ENCODE measurements around the gene SMIM10. TPM values are rescaled to one million over a fixed set of nuclear protein-coding genes. Genes with fewer than 3 reads are reported as not detected.
"Not testable (repeated sequence)": the region's sequence is repeated elsewhere in the genome, so short reads cannot be mapped to it uniquely, and the experiment has no call there.

The SMIM10 gene
- total and polyA plus RNA-seq, 2 experiments from 2014 or later: 3.8 to 6.7 TPM

- H3K4me2 ChIP-seq (ENCODE audit: unreplicated experiment); H3K4me1 ChIP-seq (ENCODE audit: insufficient read depth); H3K9ac ChIP-seq; H4K20me1 ChIP-seq (ENCODE audit: insufficient read depth); H3K27me3 ChIP-seq (replicated peaks; ENCODE audit: insufficient read depth); H2AFZ ChIP-seq; H3K79me2 ChIP-seq (ENCODE audit: insufficient read depth); in situ Hi-C loops (cut with MboI); H3K36me3 ChIP-seq (ENCODE audit: low read depth); H3K9me2 ChIP-seq (ENCODE audit: insufficient read depth); H3K27ac ChIP-seq; H3K4me3 ChIP-seq; H3K9me3 ChIP-seq (ENCODE audit: low read depth): not testable (repeated sequence)
- H3F3A ChIP-seq (ENCODE audit: insufficient read depth): peaks cover 23% of the 10 kb centered on the region; the same call in 1 of the 2 replicates
- DNase-seq: peak; percentile 32
- 74 to 100% methylated on average over 2 to 3 of the region's 3 CpGs for WGBS, 2 experiments (ENCODE audit: low coverage in 1 of 2, low lambda C conversion rate in 2 of 2, missing lambda C conversion rate in 2 of 2)
Measured at GRCh38 chrX:135041149-135042123, 50.6 kb downstream of the SMIM10 start.

Other genes with a start within 250 kb of the SMIM10 start
- 4.1 and 7.2 TPM in 2 replicates for gene PABIR2, start 193.8 kb upstream of the SMIM10 start, total RNA-seq (2014; rRNA removed; shearing (Covaris generic))
- gene PABIR2, start 193.8 kb upstream of the SMIM10 start, polyA plus RNA-seq (2016; fragmentation: Nextera tagmentation; extraction: Ambion mirVana): 3.3 and 3.4 TPM in 2 replicates
- 12.6 and 23.5 TPM in 2 replicates for gene MOSPD1, start 75.7 kb upstream of the SMIM10 start, total RNA-seq (2014; rRNA removed; shearing (Covaris generic))
- gene MOSPD1, start 75.7 kb upstream of the SMIM10 start, polyA plus RNA-seq (2016; fragmentation: Nextera tagmentation; extraction: Ambion mirVana): 23.3 and 24.8 TPM in 2 replicates
- 8.6 and 14.3 TPM in 2 replicates for gene RTL8B, start 31.6 kb downstream of the SMIM10 start, total RNA-seq (2014; rRNA removed; shearing (Covaris generic))
- gene RTL8B, start 31.6 kb downstream of the SMIM10 start, polyA plus RNA-seq (2016; fragmentation: Nextera tagmentation; extraction: Ambion mirVana): 44.6 TPM in 2 replicates
- 102 and 141 TPM in 2 replicates for gene RTL8C, start 41.4 kb downstream of the SMIM10 start, total RNA-seq (2014; rRNA removed; shearing (Covaris generic))
- gene RTL8C, start 41.4 kb downstream of the SMIM10 start, polyA plus RNA-seq (2016; fragmentation: Nextera tagmentation; extraction: Ambion mirVana): 486 and 491 TPM in 2 replicates
- gene RTL8A, start 61.1 kb downstream of the SMIM10 start, total RNA-seq (2014; rRNA removed; shearing (Covaris generic)): 19.3 and 23.0 TPM in 2 replicates
- gene RTL8A, start 61.1 kb downstream of the SMIM10 start, polyA plus RNA-seq (2016; fragmentation: Nextera tagmentation; extraction: Ambion mirVana): 168 and 179 TPM in 2 replicates
- 0.25 TPM in 1 of 2 replicates, not detected in the other for gene SMIM10L2B, start 107.7 kb downstream of the SMIM10 start, total RNA-seq (2014; rRNA removed; shearing (Covaris generic))
- gene SMIM10L2B, start 107.7 kb downstream of the SMIM10 start, polyA plus RNA-seq (2016; fragmentation: Nextera tagmentation; extraction: Ambion mirVana): 0.09 and 0.15 TPM in 2 replicates
- not detected in 2 replicates for gene ETDB, start 129.5 kb downstream of the SMIM10 start, total RNA-seq (2014; rRNA removed; shearing (Covaris generic))
- gene ETDB, start 129.5 kb downstream of the SMIM10 start, polyA plus RNA-seq (2016; fragmentation: Nextera tagmentation; extraction: Ambion mirVana): not detected in 2 replicates
- not detected in 2 replicates for gene CT55, start 180.4 kb downstream of the SMIM10 start, total RNA-seq (2014; rRNA removed; shearing (Covaris generic))
- not detected in 2 replicates for gene CT55, start 180.4 kb downstream of the SMIM10 start, polyA plus RNA-seq (2016; fragmentation: Nextera tagmentation; extraction: Ambion mirVana)